ENCODE data around the gene ATOH8.

ATOH8 gene

DNA sequence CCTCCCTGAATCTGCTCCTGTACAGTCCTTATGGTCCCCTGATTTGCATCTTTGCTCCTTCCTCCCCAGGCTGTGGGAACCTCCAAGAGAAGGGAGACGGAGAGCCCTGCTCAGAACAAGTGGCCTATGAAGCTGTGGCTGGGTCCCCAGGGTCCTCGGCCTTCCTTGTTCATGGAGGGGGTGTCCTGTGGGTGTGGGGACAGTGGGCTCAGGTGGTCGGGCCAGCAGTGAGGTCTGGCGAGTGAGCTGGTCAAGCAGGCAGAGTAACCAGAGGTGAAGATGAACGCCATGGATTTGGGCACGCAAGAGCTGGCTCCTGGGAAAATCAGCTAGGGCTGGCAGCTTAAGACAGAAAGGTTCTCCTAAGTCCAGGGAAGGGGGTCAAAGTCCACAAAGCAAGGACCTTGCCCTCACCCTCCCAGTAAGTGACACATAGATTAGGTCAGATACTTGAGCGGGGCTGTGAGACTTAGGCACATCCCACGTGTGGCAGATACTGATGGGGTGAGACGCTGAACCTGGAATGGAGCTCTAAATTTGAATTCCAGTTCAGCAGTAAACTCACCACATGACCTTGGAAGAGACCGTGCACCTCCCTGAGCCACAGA, 34.8 kb upstream of the ATOH8 start:
- in situ Hi-C loops (cut with MboI; ENCODE audit: low sequenced_read_pairs) = no loop called here

DNA sequence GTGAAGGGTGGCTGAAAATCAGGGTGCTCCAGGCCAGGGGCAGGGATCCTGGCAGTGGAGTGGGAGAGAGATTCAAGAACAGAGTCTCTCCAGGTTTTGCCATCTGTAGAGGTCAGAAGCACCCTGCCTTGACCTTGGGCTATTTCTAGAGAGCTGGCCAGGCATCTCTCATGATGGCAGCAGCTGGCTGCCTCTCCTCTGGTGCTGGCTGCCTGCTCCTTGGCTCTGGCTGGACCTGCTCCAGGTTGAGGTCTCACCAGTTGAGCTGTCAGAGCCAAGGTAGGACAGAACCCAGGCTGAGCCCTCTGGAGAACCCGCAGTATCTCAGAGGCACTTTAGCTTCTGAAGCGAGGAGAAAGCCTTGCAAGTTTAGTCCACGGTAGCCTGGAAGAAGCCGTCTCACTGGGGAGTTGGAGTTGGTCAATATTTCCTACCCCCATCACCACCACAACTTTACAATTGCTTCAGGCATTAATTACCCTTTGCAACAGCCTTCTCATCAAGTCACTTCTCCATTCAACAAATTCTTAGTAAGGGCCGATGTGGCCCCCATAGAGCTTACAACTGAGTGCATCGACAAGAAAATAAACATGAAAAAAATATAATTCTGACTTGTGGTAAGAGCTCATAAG, 34.1 kb upstream of the ATOH8 start:
- in situ Hi-C loops (cut with MboI; ENCODE audit: low sequenced_read_pairs) = no loop called here

DNA sequence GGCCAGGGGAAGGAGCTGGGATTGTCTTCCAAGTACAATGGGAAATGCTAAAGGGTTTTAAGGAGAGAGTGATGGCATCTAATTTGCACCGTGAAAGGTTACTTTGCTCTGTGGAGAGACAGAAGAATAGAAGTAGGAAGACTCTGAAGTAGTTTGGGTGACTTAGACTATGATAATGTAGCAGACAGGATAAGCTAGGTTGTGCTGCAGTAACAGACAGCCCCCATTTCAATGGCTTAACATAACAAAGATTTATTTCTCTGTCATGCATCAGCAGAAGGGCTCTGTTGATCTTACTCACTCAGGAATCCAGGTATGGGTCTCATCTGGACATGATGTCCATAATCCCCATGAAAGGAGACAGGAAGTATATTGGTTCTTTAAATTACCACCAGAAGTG, 33.3 kb upstream of the ATOH8 start:
- in situ Hi-C loops (cut with MboI; ENCODE audit: low sequenced_read_pairs) = no loop called here

DNA sequence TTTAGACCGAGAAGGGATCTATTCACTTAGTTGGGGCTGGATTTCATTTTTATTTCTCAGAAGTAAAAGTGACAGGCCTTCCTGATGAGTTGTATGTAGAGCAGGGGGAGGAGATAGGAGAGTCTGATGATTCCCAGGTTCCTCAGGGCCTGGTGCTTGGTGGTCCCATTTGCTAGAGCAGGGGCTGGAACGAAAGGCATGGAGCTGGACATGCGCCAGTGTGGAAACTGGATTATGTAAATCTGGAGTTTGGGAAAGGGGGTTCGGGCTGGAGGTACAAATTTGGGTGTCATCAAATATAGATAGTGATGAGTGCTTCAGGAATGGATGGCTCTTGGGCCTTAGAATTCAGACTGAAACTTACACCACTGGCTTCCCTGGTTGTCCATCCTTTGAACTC, 32.1 kb upstream of the ATOH8 start:
- in situ Hi-C loops (cut with MboI; ENCODE audit: low sequenced_read_pairs) = no loop called here

GRCh38 chr2:85722519-85722918, 31.3 kb upstream of the ATOH8 start:
- in situ Hi-C loops (cut with MboI; ENCODE audit: low sequenced_read_pairs) = no loop called here

DNA sequence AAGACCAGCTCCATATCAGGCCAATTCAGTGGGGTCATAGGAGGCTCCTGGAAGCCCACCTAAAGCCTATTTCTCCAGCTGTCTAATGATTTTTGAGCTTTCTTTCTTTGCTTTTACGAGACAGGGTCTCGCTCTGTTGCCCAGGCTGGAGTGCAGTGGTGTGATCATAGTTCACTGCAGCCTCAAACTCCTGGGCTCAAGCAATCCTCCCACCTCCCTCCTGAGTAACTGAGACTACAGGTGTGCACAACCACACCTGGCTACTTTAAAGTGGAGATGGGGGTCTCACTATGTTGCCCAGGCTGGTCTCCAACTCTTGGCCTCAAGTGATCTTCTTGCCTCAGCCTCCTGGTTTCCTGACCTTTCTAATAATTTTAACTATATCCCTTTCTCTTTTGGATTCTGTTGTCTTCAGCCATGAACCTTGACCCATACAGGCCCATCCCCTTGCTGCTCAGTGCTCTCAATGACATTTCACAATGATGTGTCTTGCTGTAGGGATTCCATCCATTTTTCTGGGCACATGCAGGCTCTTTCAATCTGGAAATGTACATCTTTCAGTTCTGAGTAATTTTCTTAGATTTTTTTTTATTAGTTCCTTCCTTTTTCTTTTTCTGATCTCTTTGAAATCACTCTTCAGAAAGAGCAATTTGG, 30.0 kb upstream of the ATOH8 start:
- in situ Hi-C loops (cut with MboI; ENCODE audit: low sequenced_read_pairs) = no loop called here

GRCh38 chr2:85724731-85725181, 29.0 kb upstream of the ATOH8 start:
- in situ Hi-C loops (cut with MboI; ENCODE audit: low sequenced_read_pairs) = no loop called here

DNA sequence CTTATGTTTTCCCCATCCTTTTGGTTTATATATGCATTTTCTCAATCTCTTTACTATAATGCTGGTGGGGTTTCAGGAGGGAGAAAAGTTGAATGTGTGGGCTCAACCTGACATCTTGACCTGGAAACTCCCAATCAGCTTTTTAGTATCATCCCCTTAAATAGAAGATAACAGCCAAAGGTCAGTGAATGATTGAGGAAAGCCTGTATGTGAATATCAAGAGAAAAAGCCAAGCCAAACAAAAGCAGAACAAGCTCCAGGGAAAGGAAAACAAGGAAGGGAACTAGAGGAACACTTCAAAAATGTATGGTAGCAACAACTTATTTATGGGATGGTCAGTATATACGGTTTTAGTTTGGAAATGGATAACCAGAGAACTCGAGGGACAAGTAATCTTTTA, 28.3 kb upstream of the ATOH8 start:
- in situ Hi-C loops (cut with MboI; ENCODE audit: low sequenced_read_pairs) = no loop called here

DNA sequence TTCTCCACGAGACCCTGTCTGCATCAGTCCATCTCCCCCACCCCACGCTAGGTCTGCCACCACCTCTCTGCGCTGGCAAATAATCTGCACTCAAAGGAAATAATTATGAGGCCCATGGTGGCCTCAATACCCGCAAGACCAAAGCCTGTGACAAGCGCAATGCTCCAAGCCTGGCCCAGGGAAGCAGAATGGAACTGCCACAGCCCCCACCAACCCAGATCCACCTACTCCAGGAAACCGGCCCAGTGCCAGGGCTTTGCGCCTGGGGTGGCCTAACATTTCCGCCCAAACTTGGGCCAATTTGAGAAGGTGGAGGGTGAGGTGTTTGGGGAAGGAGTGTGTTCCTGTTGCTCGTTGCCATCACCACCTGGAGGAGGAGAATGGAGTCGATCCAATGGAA, 26.0 kb upstream of the ATOH8 start:
- in situ Hi-C loops (cut with MboI; ENCODE audit: low sequenced_read_pairs) = no loop called here

- in situ Hi-C loops (cut with MboI; ENCODE audit: low sequenced_read_pairs) = no loop called here
These were observed 25.4 kb upstream of the ATOH8 start for GRCh38 chr2:85728342-85728741.

GRCh38 chr2:85728883-85729824, 24.6 kb upstream of the ATOH8 start:
- in situ Hi-C loops (cut with MboI; ENCODE audit: low sequenced_read_pairs) = no loop called here

DNA sequence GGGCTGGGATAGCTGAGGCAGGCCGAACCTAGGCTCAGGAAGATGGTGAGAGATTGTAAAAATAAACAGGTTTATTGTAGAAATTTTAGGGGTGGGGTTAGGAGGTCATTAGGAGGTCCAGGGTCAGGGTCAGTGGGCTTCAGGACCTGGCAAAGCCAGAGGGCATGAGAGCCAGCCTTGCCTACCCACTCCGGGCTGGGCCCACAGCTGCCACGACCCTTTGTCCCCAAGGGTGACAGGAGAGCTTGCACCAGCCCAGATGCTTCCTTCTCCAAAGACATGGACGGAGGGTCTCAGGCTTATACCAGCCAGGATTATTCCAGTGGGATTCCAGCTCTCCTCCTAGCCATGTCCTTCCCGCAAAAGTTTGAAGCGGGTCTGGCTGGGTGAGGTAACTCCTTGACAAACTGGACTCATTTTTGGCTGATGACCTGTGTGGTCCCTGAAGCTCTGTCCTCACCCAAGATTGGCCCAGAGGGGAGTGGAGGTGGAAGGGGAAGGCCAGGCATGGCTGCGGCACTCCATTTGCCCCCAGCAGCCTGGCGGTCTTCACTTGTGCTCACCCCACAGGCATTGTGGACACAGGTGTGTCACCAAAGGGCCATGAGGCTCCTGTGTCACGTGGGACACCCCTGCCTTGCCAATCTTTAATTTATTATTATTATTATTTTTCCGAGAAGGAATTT, 23.8 kb upstream of the ATOH8 start:
- in situ Hi-C loops (cut with MboI; ENCODE audit: low sequenced_read_pairs) = no loop called here

GRCh38 chr2:85730686-85731230, 23.0 kb upstream of the ATOH8 start:
- in situ Hi-C loops (cut with MboI; ENCODE audit: low sequenced_read_pairs) = no loop called here

- in situ Hi-C loops (cut with MboI; ENCODE audit: low sequenced_read_pairs) = no loop called here
These were observed 22.2 kb upstream of the ATOH8 start for GRCh38 chr2:85731606-85732005.

GRCh38 chr2:85732467-85733120, 21.2 kb upstream of the ATOH8 start:
- in situ Hi-C loops (cut with MboI; ENCODE audit: low sequenced_read_pairs) = no loop called here

DNA sequence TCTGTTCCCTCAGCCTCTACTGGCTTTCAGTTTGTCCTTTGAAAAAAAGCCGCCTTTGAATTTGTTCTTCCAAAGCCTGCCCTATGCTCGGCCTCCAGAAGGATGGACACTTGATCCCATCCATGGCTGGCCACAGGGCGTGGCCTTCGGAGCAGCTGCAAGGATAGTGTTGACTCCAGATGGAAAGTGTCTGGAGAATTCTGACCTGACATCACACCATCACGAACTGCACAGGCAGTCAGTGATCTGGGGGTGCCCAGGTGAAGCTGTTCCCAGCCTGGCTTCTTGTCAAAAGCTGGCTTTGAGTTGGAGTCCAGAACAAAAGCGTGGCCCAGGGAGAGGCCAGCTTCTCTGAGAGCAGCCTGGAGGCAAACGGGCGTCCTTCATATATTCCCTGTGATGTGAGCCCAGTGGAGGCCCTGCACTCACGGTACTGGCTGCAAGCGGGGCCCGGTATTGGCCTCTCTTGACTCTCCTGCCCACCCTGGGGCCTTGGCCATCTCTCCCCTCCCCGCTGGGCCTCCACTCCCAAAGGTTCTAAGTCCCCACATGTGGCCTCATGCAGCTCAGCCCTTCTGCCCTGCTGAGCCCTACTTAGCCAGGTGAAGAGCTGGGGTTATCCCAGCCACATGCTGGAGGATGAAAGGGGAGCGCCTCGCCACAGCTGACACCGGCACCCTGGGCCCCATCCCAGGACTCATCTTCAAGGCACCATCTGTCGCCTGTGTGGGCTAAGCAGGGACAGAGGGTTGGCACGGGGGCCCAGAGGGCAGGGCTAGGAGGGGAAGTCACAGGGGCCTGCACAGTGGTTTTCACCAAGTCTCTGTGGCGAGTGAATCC, 20.4 kb upstream of the ATOH8 start:
- in situ Hi-C loops (cut with MboI; ENCODE audit: low sequenced_read_pairs) = no loop called here

DNA sequence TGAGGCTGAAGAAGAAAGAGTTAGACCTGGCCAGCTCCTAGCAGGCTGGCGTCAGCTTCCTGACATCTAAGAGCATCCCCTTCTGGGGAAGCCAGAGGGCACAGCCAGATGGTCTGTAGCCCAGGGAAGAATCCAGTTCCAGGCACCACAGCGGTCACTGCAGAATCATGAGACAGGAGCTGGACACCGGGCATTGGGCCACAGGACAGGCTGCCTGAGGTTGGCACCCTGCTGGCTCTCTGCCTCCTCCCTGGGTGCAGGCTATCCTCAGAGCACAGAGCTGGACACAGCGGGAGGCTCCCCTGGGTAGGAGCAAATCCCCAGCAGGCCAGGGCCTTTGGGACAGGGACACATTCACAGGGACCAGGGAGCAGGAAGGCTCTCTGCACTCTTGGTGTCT, 19.8 kb upstream of the ATOH8 start:
- in situ Hi-C loops (cut with MboI; ENCODE audit: low sequenced_read_pairs) = no loop called here

GRCh38 chr2:85734942-85735608, 18.7 kb upstream of the ATOH8 start:
- in situ Hi-C loops (cut with MboI; ENCODE audit: low sequenced_read_pairs) = no loop called here

- in situ Hi-C loops (cut with MboI; ENCODE audit: low sequenced_read_pairs) = no loop called here
These were observed 18.1 kb upstream of the ATOH8 start for GRCh38 chr2:85735691-85736090.

All from HL-60/S4 (cell line).